ENCODE data around the gene ETFA.

Gene ETFA

DNA sequence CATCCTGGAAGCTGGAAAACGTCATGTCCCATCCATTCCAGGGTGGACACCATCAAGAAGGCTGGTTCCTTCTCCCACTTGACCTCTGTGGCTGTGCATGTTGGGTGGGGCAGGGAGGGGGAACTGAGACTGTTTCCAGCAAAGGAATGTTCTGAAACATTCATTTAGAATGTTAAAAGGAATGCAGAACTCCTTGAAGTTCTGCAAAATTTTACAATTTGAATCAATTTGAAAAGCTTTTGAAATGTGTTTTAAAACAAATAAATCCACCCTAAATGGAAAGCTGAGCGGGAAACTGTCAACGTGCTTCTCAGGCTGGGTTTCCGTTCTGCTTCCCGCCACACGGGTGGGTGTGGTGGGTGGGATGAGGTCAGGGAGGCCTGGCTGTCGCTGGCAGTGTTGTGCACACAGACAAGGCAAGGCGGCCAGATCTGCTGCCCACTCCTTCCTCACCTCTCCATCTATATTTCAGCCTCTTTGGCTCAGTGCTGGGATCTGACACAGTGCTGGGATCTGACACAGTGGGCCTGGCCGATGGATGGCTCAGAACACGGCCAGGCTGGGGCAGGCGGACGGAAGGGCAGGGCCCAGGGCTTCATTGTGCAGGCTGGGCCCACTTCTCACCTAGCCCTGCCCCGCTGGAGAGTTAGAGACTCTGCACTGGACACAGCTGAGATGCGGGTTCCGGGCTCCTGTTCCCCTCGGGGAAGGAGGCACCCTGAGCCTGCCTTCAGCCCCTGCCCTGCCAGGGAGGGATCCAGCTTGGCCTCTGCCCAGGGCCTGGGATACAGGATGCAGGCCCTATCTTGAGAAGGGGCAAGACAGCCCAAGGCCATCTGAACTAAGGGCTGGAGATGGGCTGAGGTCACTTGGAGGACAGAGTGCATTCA lies 141.1 kb downstream of the ETFA start:
- no peak for DNase-seq

DNA sequence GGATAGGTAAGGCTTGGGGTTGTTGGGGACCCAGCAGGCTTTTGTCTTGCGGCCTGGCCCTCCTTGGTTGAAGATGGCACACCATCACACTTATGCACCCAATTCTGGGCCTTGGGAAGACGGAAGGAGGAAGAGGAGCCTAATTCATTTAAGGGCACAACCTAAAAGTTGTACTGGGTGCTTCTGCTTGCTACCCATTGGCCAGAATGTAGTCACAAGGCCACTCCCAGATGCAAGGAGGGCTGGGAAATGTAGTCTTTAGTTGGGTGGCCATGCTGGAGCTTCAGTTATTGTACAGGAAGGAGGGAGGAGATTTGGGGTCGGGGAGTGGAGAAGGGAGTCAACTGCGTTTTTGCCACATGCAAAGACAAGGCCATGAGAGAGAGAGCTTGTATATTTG lies 142.3 kb downstream of the ETFA start:
- peak in 1 of 5 experiments; percentile 45 for DNase-seq

DNA sequence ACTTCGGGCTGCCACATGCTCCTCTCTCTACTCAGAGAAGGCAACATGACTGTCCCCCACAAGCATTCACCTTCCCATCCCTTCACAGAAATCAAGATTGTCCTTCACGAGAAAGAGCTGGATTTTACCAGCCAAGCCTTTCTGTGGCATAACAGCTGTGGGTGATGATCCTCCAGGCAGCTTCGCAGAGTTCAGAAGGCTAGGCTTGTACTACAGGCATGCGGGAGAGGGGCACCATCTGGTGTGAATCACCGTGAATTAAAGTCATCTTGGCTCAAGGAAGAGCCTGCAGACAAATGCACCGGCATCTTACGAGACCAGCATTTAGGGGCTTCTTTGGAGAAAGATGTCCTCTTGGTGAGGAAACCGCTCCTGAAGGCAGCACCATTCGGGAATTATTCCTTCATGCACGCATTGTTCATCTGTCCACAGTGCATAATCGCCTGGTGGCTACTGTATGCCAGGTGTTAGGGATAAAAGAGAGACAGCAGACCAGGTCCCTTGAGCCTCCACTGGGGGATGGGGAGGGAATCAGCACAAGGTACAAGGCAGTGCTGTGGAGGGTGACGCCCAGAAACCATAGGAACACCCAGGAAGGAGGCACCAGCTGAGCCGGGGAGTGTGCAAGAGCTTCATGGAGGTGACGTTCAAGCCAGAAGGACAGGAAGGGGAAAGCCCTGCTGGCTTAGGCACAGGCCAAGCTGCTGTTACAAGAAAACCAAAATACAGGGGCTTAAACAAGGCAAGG lies 142.9 kb downstream of the ETFA start:
- no peak for DNase-seq

DNA sequence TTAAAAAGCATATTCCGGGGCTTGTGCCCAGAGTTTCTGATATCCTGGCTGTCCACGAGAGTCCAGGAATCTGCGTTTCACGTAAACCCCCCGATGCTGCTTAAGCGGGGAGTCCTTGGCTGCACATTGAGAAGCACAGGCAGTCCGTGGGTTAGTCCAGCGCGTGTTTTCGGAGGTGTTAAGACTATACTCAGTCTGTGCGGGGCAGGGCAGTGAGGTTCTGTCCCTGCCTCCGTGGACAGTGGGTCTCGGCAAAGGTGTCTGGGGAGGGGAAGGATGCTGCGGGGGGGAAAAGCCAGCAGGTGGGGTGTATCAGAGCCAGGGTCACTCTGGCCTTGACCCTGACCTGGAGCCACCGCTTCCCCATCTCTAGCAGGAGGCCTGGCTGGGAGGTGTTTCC lies 145.3 kb downstream of the ETFA start:
- no peak for DNase-seq

Measured in T-helper 2 cell (primary cell).